ENCODE results near the gene F2R.

GRCh38 chr5:76765249-76765648 lies 49.3 kb downstream of the F2R start:
- TF ChIP-seq, protein P1, sequence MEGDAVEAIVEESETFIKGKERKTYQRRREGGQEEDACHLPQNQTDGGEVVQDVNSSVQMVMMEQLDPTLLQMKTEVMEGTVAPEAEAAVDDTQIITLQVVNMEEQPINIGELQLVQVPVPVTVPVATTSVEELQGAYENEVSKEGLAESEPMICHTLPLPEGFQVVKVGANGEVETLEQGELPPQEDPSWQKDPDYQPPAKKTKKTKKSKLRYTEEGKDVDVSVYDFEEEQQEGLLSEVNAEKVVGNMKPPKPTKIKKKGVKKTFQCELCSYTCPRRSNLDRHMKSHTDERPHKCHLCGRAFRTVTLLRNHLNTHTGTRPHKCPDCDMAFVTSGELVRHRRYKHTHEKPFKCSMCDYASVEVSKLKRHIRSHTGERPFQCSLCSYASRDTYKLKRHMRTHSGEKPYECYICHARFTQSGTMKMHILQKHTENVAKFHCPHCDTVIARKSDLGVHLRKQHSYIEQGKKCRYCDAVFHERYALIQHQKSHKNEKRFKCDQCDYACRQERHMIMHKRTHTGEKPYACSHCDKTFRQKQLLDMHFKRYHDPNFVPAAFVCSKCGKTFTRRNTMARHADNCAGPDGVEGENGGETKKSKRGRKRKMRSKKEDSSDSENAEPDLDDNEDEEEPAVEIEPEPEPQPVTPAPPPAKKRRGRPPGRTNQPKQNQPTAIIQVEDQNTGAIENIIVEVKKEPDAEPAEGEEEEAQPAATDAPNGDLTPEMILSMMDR (IDR thresholded peaks at IDR 0.05) = no peak
- TF ChIP-seq POLR2A (IDR thresholded peaks at IDR 0.05) (no peak), POLR2AphosphoS5 (IDR thresholded peaks at IDR 0.05) (no peak)

Data from suprapubic skin (tissue), 4 donors.